Esophagus squamous epithelium (tissue), 4 donors: ENCODE measurements around the gene SSTR3.

Source experiments
- CTCF ChIP-seq, 6 experiments: fragments of 450-650 bp in 4 of 6; fragments of 200-600 bp in 2 of 6; sonication (generic) in 2 of 6; IDR thresholded peaks; one replicate each; pipeline ENCODE4 v1.5.1; 2016 to 2019; ENCODE audit warnings: antibody characterized with exemption in 6 of 6, mild to moderate bottlenecking in 4 of 6, moderate library complexity in 4 of 6
- POLR2A ChIP-seq, 4 donors: fragments of 450-650 bp; IDR thresholded peaks; one replicate each; pipeline ENCODE4 v1.6.1; 2017; ENCODE audit warnings: antibody characterized with exemption in 4 of 4, mild to moderate bottlenecking in 4 of 4, moderate library complexity in 3 of 4

- TF ChIP-seq CTCF (IDR thresholded peaks at IDR 0.05) (no peak), POLR2A (IDR thresholded peaks at IDR 0.05) (no peak)
Measured at GRCh38 chr22:37171662-37172061, 40.6 kb downstream of the SSTR3 start.
